ENCODE data around the gene CANX.
"Not testable (repeated sequence)": the region's sequence is repeated elsewhere in the genome, so short reads cannot be mapped to it uniquely, and the experiment has no call there.

The CANX gene
- 346 to 417 (median 354) reads per million in 4 donors for total RNA-seq

GRCh38 chr5:179698935-179699615 is at the start of gene CANX:
Gene CANX, plus strand, starts transcription at chr5:179698967. Its CDS starts 6,715 bp downstream, at chr5:179705682.
- no peak for DNase-seq

GRCh38 chr5:179649166-179649703 is 49.5 kb upstream of the CANX start:
- DNase-seq, result not testable (repeated sequence)

GRCh38 chr5:179650245-179650644 is 48.5 kb upstream of the CANX start:
- not testable (repeated sequence) for DNase-seq

- not testable (repeated sequence) for DNase-seq
These were observed 45.6 kb upstream of the CANX start for GRCh38 chr5:179653135-179653534.

GRCh38 chr5:179657302-179658178 is 41.2 kb upstream of the CANX start:
- DNase-seq, result not testable (repeated sequence)

- not testable (repeated sequence) for DNase-seq
These were observed 40.4 kb upstream of the CANX start for GRCh38 chr5:179658179-179658856.

GRCh38 chr5:179661647-179662046 is 37.1 kb upstream of the CANX start:
- not testable (repeated sequence) for DNase-seq

- DNase-seq, result peak; percentile 19 to 41 (median 23)
These were observed 30.4 kb upstream of the CANX start for GRCh38 chr5:179668391-179668790.

GRCh38 chr5:179678223-179679013 is 20.3 kb upstream of the CANX start:
- DNase-seq, result peak; percentile 88 to 97 (median 88)

- DNase-seq, result peak; percentile 45 to 78 (median 59)
These were observed 19.6 kb upstream of the CANX start for GRCh38 chr5:179679014-179679674.

GRCh38 chr5:179680014-179680779 is 18.6 kb upstream of the CANX start:
- no peak for DNase-seq

GRCh38 chr5:179680780-179681401 is 17.9 kb upstream of the CANX start, which contains the start of gene CBY3:
Gene CBY3, minus strand, starts transcription at chr5:179681034. Its CDS starts 116 bp downstream, at chr5:179680918.
- no peak for DNase-seq

- DNase-seq, result not testable (repeated sequence)
These were observed 9.6 kb upstream of the CANX start for GRCh38 chr5:179689212-179689611.

- no peak for DNase-seq
These were observed 4.2 kb upstream of the CANX start for GRCh38 chr5:179694561-179694960.

- DNase-seq, result no peak
These were observed 2.2 kb upstream of the CANX start for GRCh38 chr5:179696603-179697002.

GRCh38 chr5:179697108-179697507 is 1.7 kb upstream of the CANX start:
- no peak for DNase-seq

GRCh38 chr5:179697543-179697942 is 1.2 kb upstream of the CANX start:
- not testable (repeated sequence) for DNase-seq

- peak; percentile 97 to 100 (median 98) for DNase-seq
These were observed 503 bp upstream of the CANX start for GRCh38 chr5:179697993-179698934.

Data from T-helper 1 cell (primary cell).